Measurements from ENCODE around the gene ATOSB. TPM values are rescaled to one million over a fixed set of nuclear protein-coding genes. Genes with fewer than 3 reads are reported as not detected.

The ATOSB gene
- total RNA-seq, 1 donor from 2014 or later = 43.2 TPM

GRCh38 chr9:35142037-35142436 is 26.4 kb upstream of the ATOSB start:
- H3K4me3 Mint-ChIP-seq (ENCODE audit: unreplicated experiment) = no peak overlapping the region
- peaks cover 17% of the 10 kb centered on the region for H3K9me3 Mint-ChIP-seq (ENCODE audit: low read depth)
- no peaks in the 10 kb centered on the region for H3K4me1 Mint-ChIP-seq (ENCODE audit: low read depth)
- peaks cover 3% of the 10 kb centered on the region for H3K27me3 Mint-ChIP-seq (ENCODE audit: low read depth)
- DNase-seq (ENCODE audit: low spot score) = no peak
- peaks cover 4% of the 10 kb centered on the region for H3K36me3 Mint-ChIP-seq (ENCODE audit: low read depth)
- no peak overlapping the region for H3K27ac Mint-ChIP-seq (ENCODE audit: unreplicated experiment)
- TF ChIP-seq, protein P1, sequence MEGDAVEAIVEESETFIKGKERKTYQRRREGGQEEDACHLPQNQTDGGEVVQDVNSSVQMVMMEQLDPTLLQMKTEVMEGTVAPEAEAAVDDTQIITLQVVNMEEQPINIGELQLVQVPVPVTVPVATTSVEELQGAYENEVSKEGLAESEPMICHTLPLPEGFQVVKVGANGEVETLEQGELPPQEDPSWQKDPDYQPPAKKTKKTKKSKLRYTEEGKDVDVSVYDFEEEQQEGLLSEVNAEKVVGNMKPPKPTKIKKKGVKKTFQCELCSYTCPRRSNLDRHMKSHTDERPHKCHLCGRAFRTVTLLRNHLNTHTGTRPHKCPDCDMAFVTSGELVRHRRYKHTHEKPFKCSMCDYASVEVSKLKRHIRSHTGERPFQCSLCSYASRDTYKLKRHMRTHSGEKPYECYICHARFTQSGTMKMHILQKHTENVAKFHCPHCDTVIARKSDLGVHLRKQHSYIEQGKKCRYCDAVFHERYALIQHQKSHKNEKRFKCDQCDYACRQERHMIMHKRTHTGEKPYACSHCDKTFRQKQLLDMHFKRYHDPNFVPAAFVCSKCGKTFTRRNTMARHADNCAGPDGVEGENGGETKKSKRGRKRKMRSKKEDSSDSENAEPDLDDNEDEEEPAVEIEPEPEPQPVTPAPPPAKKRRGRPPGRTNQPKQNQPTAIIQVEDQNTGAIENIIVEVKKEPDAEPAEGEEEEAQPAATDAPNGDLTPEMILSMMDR (IDR thresholded peaks at IDR 0.05) = no peak

DNA sequence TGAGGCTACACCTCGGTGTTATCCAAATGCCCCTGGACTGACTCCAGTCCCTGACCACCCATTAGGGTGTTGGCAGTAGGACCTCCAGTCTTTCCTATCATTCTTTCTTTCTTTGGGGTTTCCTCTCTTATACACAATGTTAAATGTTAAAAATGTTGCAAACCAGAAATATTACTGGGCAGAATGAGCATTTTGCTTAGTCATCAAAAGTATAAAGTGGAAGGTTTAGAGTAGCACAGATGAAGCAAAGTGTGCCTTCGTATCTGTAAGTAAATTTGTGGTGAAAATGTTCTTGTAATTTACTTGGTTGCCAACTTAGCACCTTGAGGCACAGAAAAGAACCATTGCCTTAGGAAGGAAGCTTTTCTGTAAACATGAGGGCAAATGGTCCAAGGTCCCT is 24.4 kb upstream of the ATOSB start:
- H3K4me3 Mint-ChIP-seq (ENCODE audit: unreplicated experiment) = no peak overlapping the region
- H3K27ac Mint-ChIP-seq (ENCODE audit: unreplicated experiment) = no peak overlapping the region
- peaks cover 11% of the 10 kb centered on the region for H3K9me3 Mint-ChIP-seq (ENCODE audit: low read depth)
- H3K36me3 Mint-ChIP-seq (ENCODE audit: low read depth) = peaks cover 2% of the 10 kb centered on the region
- H3K27me3 Mint-ChIP-seq (ENCODE audit: low read depth) = peaks cover 5% of the 10 kb centered on the region
- no peaks in the 10 kb centered on the region for H3K4me1 Mint-ChIP-seq (ENCODE audit: low read depth)
- TF ChIP-seq, protein P1 (IDR thresholded peaks at IDR 0.05) = no peak
- DNase-seq (ENCODE audit: low spot score) = no peak

GRCh38 chr9:35136866-35137265 is 21.2 kb upstream of the ATOSB start:
- no peak for DNase-seq (ENCODE audit: low spot score)
- no peak overlapping the region for H3K4me3 Mint-ChIP-seq (ENCODE audit: unreplicated experiment)
- H3K27ac Mint-ChIP-seq (ENCODE audit: unreplicated experiment) = no peak overlapping the region
- no peaks in the 10 kb centered on the region for H3K4me1 Mint-ChIP-seq (ENCODE audit: low read depth)
- TF ChIP-seq, protein P1 (IDR thresholded peaks at IDR 0.05) = no peak
- H3K9me3 Mint-ChIP-seq (ENCODE audit: low read depth) = peaks cover 6% of the 10 kb centered on the region
- peaks cover 9% of the 10 kb centered on the region for H3K27me3 Mint-ChIP-seq (ENCODE audit: low read depth)
- H3K36me3 Mint-ChIP-seq (ENCODE audit: low read depth) = no peaks in the 10 kb centered on the region

GRCh38 chr9:35135988-35136387 is 20.3 kb upstream of the ATOSB start:
- H3K4me1 Mint-ChIP-seq (ENCODE audit: low read depth) = no peaks in the 10 kb centered on the region
- H3K27ac Mint-ChIP-seq (ENCODE audit: unreplicated experiment) = no peak overlapping the region
- H3K27me3 Mint-ChIP-seq (ENCODE audit: low read depth) = peaks cover 9% of the 10 kb centered on the region
- no peaks in the 10 kb centered on the region for H3K36me3 Mint-ChIP-seq (ENCODE audit: low read depth)
- peaks cover 6% of the 10 kb centered on the region for H3K9me3 Mint-ChIP-seq (ENCODE audit: low read depth)
- no peak for DNase-seq (ENCODE audit: low spot score)
- no peak overlapping the region for H3K4me3 Mint-ChIP-seq (ENCODE audit: unreplicated experiment)
- TF ChIP-seq, protein P1 (IDR thresholded peaks at IDR 0.05) = no peak

DNA sequence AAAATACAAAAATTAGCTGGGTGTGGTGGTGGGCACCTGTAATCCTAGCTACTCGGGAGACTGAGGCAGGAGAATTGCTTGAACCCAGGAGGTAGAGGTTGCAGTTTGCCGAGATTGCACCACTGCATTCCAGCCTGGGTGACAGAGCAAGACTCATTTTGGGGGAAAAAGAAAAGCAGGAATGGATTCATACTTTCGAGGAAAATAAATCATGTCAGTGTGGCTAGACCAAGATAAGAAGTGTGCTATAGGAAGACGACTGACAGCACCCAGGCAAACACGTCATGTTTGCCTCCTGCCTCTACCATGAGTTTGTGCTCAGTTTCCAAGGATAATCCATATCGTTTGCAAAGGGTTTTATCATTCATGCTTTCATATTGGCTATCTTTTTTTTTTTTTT is 19.3 kb upstream of the ATOSB start:
- Mint-ChIP-seq H3K4me1 (ENCODE audit: low read depth) (no peaks in the 10 kb centered on the region), H3K9me3 (ENCODE audit: low read depth) (peaks cover 3% of the 10 kb centered on the region), H3K27ac (ENCODE audit: unreplicated experiment) (no peak overlapping the region), H3K36me3 (ENCODE audit: low read depth) (no peaks in the 10 kb centered on the region), H3K27me3 (ENCODE audit: low read depth) (peaks cover 9% of the 10 kb centered on the region), H3K4me3 (ENCODE audit: unreplicated experiment) (no peak overlapping the region)
- TF ChIP-seq, protein P1 (IDR thresholded peaks at IDR 0.05) = no peak
- no peak for DNase-seq (ENCODE audit: low spot score)
